BLaER1 (cell line): ENCODE measurements around the gene REXO2.

Source experiments
- H3K27ac ChIP-seq: shearing (Covaris generic); formaldehyde crosslinking; 2 replicates; pipeline ENCODE4 v1.8.1; 2022
- H3K27me3 ChIP-seq: shearing (Covaris generic); formaldehyde crosslinking; 2 replicates; pipeline ENCODE4 v1.8.1; 2022
- H3K36me3 ChIP-seq: shearing (Covaris generic); formaldehyde crosslinking; 2 replicates; pipeline ENCODE4 v1.8.1; 2022
- H3K4me1 ChIP-seq: shearing (Covaris generic); formaldehyde crosslinking; 2 replicates; pipeline ENCODE4 v1.8.1; 2022
- H3K4me2 ChIP-seq: shearing (Covaris generic); formaldehyde crosslinking; 2 replicates; pipeline ENCODE4 v1.8.1; 2022
- H3K4me3 ChIP-seq: shearing (Covaris generic); formaldehyde crosslinking; 2 replicates; pipeline ENCODE4 v1.8.1; 2022
- H3K9ac ChIP-seq: shearing (Covaris generic); formaldehyde crosslinking; 2 replicates; pipeline ENCODE4 v1.8.1; 2022
- H3K9me3 ChIP-seq: shearing (Covaris generic); formaldehyde crosslinking; 2 replicates; pipeline ENCODE4 v1.8.1; 2022
- H4K20me1 ChIP-seq: shearing (Covaris generic); formaldehyde crosslinking; 2 replicates; pipeline ENCODE4 v1.8.1; 2022
- Cebpa-rat ChIP-seq: shearing (Covaris generic); IDR thresholded peaks from 2 replicates; pipeline ENCODE4 v1.8.1; 2022

REXO2 gene

DNA sequence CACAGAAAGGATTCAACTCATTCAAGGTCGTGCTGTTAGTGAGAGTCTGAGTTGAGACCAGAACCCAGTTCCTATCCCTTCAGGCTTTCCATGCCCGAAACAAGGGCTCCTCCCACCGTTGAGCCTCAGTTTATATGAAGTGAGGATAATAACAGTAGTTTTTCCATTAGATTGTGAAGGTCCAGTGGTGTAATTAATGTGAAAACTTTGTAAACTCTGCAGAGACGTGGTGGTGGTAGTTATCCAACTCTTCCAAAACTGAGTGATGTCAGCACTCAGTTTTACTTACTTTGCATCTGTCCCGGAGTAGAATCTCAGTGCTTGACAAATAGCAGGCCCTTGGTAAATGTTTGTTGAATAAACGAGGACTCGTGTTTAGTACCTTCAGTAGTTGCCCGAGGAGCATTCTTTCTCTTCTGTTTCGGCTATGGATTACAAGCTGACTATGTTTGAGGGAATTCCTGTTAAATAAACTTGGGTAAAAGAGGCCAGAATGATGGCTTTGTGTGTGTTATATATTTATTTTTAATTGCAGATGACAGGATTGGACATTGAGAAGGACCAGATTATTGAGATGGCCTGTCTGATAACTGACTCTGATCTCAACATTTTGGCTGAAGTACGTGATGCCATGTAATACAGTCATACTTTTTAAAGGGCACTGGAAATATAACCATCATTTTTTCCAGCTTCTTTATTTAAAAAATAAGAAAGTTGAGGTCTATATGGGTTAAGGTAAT lies 1.0 kb downstream of the REXO2 start:
- Histone ChIP-seq H4K20me1 (peaks cover 48% of the 10 kb centered on the region), H3K9me3 (no peaks in the 10 kb centered on the region), H3K9ac (peak overlapping the region; percentile 87), H3K27me3 (no peaks in the 10 kb centered on the region), H3K4me3 (peak overlapping the region; percentile 89), H3K4me2 (peak overlapping the region; percentile 93), H3K36me3 (peaks cover 21% of the 10 kb centered on the region), H3K27ac (peak overlapping the region; percentile 76; the same call in 1 of the 2 replicates), H3K4me1 (peaks cover 23% of the 10 kb centered on the region)
- no peak for TF ChIP-seq Cebpa-rat

DNA sequence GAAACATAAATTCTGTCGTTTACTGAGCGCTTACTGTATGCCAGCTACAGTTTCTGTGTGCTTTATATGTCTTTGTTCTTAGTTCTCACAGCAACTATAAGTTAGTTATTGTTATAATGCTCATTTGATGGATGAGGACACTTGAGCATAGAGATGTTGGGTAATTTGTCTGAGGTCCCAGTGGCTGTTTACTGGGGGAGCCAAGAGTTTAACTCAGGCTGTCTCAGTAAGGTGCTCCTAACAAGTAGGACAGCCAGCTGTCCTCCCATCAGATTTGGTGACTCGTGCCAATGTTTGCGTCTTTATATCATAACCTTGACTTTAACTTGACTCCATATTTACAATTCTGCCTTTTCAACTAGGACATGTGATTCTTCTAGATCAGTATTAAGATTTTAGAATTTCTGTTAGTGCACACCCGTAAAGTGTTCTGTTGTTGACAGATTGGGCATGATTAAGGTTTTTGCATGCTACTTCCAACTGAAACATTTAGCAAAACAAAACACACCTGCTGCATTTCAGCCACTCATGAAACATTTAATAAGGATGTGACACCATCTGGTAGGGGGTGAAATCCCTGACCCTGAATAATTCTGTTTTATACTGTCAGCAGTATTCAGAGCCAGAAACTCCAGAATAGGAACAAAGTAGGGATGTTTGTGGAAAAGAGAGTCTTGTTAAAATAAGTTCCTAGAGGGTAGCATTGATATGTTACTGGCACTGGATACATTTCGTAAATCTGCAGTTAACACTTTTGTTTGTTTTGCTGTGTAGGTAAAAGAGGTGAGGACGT lies 1.9 kb downstream of the REXO2 start:
- Histone ChIP-seq H3K27me3 (no peaks in the 10 kb centered on the region), H3K36me3 (peaks cover 24% of the 10 kb centered on the region), H4K20me1 (peaks cover 48% of the 10 kb centered on the region), H3K4me1 (peaks cover 23% of the 10 kb centered on the region), H3K9me3 (no peaks in the 10 kb centered on the region), H3K9ac (no peak overlapping the region), H3K4me3 (no peak overlapping the region), H3K4me2 (peak overlapping the region; percentile 93), H3K27ac (no peak overlapping the region)
- no peak for TF ChIP-seq Cebpa-rat

DNA sequence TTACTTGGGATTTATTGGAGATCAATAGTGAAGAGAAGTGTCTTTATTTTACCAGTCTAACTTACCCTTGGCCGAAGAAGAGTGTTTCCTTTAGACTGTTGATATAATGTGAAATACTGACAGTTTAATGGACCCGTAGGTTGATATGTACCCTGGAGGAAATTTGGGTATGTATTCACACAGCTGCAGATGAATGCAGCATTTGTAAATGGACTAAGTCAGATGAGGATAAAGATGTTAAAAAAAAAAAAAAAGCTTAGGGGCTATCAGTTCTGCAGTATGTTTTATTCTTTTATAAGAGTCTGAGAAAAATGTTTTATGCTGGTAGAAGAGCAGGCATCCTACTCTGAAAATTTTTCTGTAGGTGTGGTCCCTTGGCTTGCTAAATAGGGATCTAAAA lies 2.7 kb downstream of the REXO2 start:
- H3K27ac ChIP-seq = no peak overlapping the region
- no peak for TF ChIP-seq Cebpa-rat
- no peaks in the 10 kb centered on the region for H3K9me3 ChIP-seq
- no peaks in the 10 kb centered on the region for H3K27me3 ChIP-seq
- H3K4me3 ChIP-seq = no peak overlapping the region
- no peak overlapping the region for H3K4me2 ChIP-seq
- peaks cover 23% of the 10 kb centered on the region for H3K4me1 ChIP-seq
- peaks cover 32% of the 10 kb centered on the region for H3K36me3 ChIP-seq
- peaks cover 48% of the 10 kb centered on the region for H4K20me1 ChIP-seq
- H3K9ac ChIP-seq = no peak overlapping the region

GRCh38 chr11:114442536-114442935 lies 3.3 kb downstream of the REXO2 start:
- H3K9me3 ChIP-seq = no peaks in the 10 kb centered on the region
- no peak overlapping the region for H3K4me2 ChIP-seq
- no peak overlapping the region for H3K4me3 ChIP-seq
- no peak overlapping the region for H3K9ac ChIP-seq
- peaks cover 48% of the 10 kb centered on the region for H4K20me1 ChIP-seq
- no peak for TF ChIP-seq Cebpa-rat
- H3K27ac ChIP-seq = no peak overlapping the region
- no peaks in the 10 kb centered on the region for H3K27me3 ChIP-seq
- peaks cover 38% of the 10 kb centered on the region for H3K36me3 ChIP-seq
- H3K4me1 ChIP-seq = peaks cover 23% of the 10 kb centered on the region

- H3K4me2 ChIP-seq = no peak overlapping the region
- no peak for TF ChIP-seq Cebpa-rat
- peaks cover 24% of the 10 kb centered on the region; the same call in 1 of the 2 replicates for H4K20me1 ChIP-seq
- no peak overlapping the region for H3K27ac ChIP-seq
- H3K27me3 ChIP-seq = no peaks in the 10 kb centered on the region
- H3K36me3 ChIP-seq = peaks cover 69% of the 10 kb centered on the region
- H3K9me3 ChIP-seq = no peaks in the 10 kb centered on the region
- no peak overlapping the region for H3K4me3 ChIP-seq
- no peaks in the 10 kb centered on the region for H3K4me1 ChIP-seq
- no peak overlapping the region for H3K9ac ChIP-seq
These were observed 8.2 kb downstream of the REXO2 start for GRCh38 chr11:114447444-114447843.

DNA sequence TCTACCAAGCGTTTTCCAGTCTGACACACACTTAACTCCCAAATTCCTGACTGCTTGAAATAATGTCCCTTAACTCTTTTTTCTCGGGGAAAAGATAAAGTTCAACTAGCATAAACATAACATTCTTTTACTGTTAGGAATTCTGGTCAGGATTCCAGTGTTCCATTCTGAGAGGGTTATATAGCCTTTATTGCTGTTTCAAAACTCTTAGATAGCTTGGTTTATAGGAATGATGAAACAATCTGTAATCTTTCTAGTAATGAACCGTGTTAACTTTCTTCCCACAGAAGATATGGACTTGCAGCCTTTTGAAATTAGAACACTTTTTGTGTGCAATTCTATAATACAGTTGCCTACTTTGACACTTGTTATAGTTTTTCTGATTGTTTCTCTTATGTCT lies 8.6 kb downstream of the REXO2 start:
- Histone ChIP-seq H3K27me3 (no peaks in the 10 kb centered on the region), H4K20me1 (peaks cover 21% of the 10 kb centered on the region; the same call in 1 of the 2 replicates), H3K4me1 (no peaks in the 10 kb centered on the region), H3K9me3 (no peaks in the 10 kb centered on the region), H3K4me3 (no peak overlapping the region), H3K9ac (no peak overlapping the region), H3K4me2 (no peak overlapping the region), H3K36me3 (peaks cover 70% of the 10 kb centered on the region), H3K27ac (no peak overlapping the region)
- no peak for TF ChIP-seq Cebpa-rat

DNA sequence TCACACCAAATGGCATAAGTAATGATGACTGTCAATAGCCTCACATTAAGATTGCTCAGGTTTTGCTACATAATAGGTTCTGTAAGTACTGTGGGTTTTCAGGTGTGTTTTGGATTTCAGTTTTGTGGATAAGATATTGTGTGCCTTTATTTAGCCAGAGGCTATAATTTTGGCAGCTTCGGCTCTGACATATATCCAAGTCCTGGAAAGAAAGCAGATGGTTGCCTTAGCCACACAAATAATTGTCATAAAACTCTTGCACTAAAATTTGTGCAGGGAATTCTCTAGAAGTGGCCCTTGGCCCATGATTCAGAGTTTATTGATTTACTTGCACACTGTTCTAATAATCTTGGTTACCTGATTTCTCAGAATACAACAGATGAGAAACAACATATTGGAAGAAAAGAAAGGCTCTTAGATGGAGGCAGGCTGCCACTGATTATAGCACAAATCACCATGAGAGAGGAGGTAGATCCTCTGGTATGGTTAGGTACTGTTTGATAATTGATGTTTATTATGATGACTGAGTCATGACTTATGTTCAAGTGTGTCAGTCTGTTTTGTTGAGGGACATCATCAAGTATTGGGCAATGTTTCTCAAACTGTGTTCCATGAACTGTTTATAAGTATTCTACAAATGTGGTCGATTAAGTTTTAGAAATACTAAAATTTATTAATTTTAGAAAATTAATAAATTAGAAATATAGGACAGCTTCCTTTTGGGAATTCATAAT lies 9.6 kb downstream of the REXO2 start:
- Histone ChIP-seq H4K20me1 (peaks cover 11% of the 10 kb centered on the region; the same call in 1 of the 2 replicates), H3K27me3 (no peaks in the 10 kb centered on the region), H3K9ac (no peak overlapping the region), H3K9me3 (no peaks in the 10 kb centered on the region), H3K27ac (no peak overlapping the region), H3K4me1 (no peaks in the 10 kb centered on the region), H3K36me3 (peaks cover 76% of the 10 kb centered on the region), H3K4me3 (no peak overlapping the region), H3K4me2 (no peak overlapping the region)
- no peak for TF ChIP-seq Cebpa-rat

GRCh38 chr11:114449845-114450244 lies 10.6 kb downstream of the REXO2 start:
- TF ChIP-seq Cebpa-rat = no peak
- Histone ChIP-seq H3K27ac (no peak overlapping the region), H3K4me1 (no peaks in the 10 kb centered on the region), H3K9ac (no peak overlapping the region), H4K20me1 (peaks cover 2% of the 10 kb centered on the region; the same call in 1 of the 2 replicates), H3K9me3 (no peaks in the 10 kb centered on the region), H3K4me3 (no peak overlapping the region), H3K4me2 (no peak overlapping the region), H3K36me3 (peaks cover 67% of the 10 kb centered on the region), H3K27me3 (no peaks in the 10 kb centered on the region)

DNA sequence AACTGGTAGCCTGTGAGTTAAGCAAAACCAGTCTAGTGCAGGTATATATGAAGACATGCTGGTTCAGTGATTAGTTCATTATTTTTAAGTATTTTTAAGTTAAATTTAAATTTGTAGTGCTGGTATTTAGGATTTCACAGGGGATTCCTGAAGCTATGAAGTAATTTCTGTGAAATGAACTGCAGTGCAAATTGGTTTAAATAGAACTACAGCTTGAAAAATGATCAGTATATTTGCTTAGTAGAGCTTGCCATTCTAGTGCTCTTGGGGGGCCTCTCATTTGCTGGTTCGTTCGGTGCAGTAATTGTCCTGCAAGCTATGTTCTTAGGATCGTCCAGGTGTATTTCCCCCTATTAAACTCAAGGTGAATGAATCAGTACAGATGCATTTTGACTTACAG lies 13.1 kb downstream of the REXO2 start:
- no peak for TF ChIP-seq Cebpa-rat
- H3K4me3 ChIP-seq = no peak overlapping the region
- no peaks in the 10 kb centered on the region; the same call in 1 of the 2 replicates for H4K20me1 ChIP-seq
- no peaks in the 10 kb centered on the region for H3K9me3 ChIP-seq
- no peaks in the 10 kb centered on the region for H3K27me3 ChIP-seq
- H3K36me3 ChIP-seq = peaks cover 51% of the 10 kb centered on the region
- H3K27ac ChIP-seq = no peak overlapping the region
- H3K4me1 ChIP-seq = no peaks in the 10 kb centered on the region
- H3K4me2 ChIP-seq = no peak overlapping the region
- H3K9ac ChIP-seq = no peak overlapping the region
